PC-9 (cell line): Measurements from ENCODE around the gene URB2. TPM values are rescaled to one million over a fixed set of nuclear protein-coding genes. Genes with fewer than 3 reads are reported as not detected.

Source experiments
- BruUV-seq: library from RNA; stranded (reverse); fragments of 400-500 nt; replicated peaks from 2 replicates; lab custom pipeline; 2021; lab: Mats Ljungman, UMichigan
- CTCF ChIA-PET: fragments of 300-600 bp; sonication (Branson Sonifier 250); formaldehyde crosslinking; loops from one replicate; lab custom pipeline; 2022; ENCODE audit warnings: antibody characterized with exemption; lab: Charles Lee
- POLR2A ChIA-PET: fragments of 300-600 bp; sonication (Branson Sonifier 250); formaldehyde crosslinking; loops from one replicate; lab custom pipeline; 2022; ENCODE audit warnings: antibody characterized with exemption; ENCODE audit not compliant: unreplicated experiment; lab: Charles Lee
- DNase-seq, 2 experiments: peaks; one replicate each; pipeline versions ENCODE4 v3.0.0 to v3.0.0-alpha.2; 2015 to 2022; ENCODE audit warnings: mixed read lengths in 1 of 2
- H2AFZ ChIP-seq: fragments of 200-600 bp; sonication (generic); 2 replicates; pipeline ENCODE4 v1.8.1; 2017; ENCODE audit warnings: antibody characterized with exemption
- H3F3A ChIP-seq: fragments of 200-600 bp; sonication (generic); 2 replicates; pipeline ENCODE4 v1.8.1; 2017; ENCODE audit warnings: antibody characterized with exemption, mild to moderate bottlenecking, low read depth; ENCODE audit not compliant: insufficient read depth
- H3K27ac ChIP-seq: fragments of 200-600 bp; sonication (generic); 2 replicates; pipeline ENCODE4 v1.6.1; 2016; ENCODE audit warnings: mixed run types
- H3K27me3 ChIP-seq: fragments of 200-600 bp; sonication (generic); 2 replicates; pipeline ENCODE4 v1.6.1; 2016; ENCODE audit warnings: low read depth, mixed run types; ENCODE audit not compliant: insufficient read depth
- H3K36me3 ChIP-seq: fragments of 200-600 bp; sonication (generic); 2 replicates; pipeline ENCODE4 v1.6.1; 2016; ENCODE audit warnings: low read depth, mixed run types
- H3K4me1 ChIP-seq: fragments of 200-600 bp; sonication (generic); replicated peaks from 2 replicates; pipeline ENCODE4 v1.6.1; 2016; ENCODE audit warnings: mixed run types; ENCODE audit not compliant: insufficient read depth
- H3K4me2 ChIP-seq: fragments of 200-600 bp; sonication (generic); 2 replicates; pipeline ENCODE4 v1.6.1; 2017; ENCODE audit warnings: mixed run types
- H3K4me3 ChIP-seq: fragments of 200-600 bp; sonication (generic); 2 replicates; pipeline ENCODE4 v1.6.1; 2016; ENCODE audit warnings: mixed run types
- H3K79me2 ChIP-seq: fragments of 200-600 bp; sonication (generic); 2 replicates; pipeline ENCODE4 v1.6.1; 2017; ENCODE audit warnings: low read depth, mixed run types
- H3K9me2 ChIP-seq: fragments of 200-600 bp; sonication (generic); 2 replicates; pipeline ENCODE4 v1.8.1; 2017; ENCODE audit warnings: mild to moderate bottlenecking; ENCODE audit not compliant: insufficient read depth
- H3K9me3 ChIP-seq: fragments of 200-600 bp; sonication (generic); 2 replicates; pipeline ENCODE4 v1.8.1; 2016; ENCODE audit warnings: low read depth; ENCODE audit not compliant: insufficient read depth
- H4K20me1 ChIP-seq: fragments of 200-600 bp; sonication (generic); 2 replicates; pipeline ENCODE4 v1.8.1; 2017; ENCODE audit not compliant: insufficient read depth
- CTCF ChIP-seq: fragments of 200-600 bp; sonication (generic); conservative IDR thresholded peaks from 2 replicates; pipeline ENCODE4 v1.6.1; 2017; ENCODE audit warnings: mixed run types, antibody characterized with exemption, mild to moderate bottlenecking, moderate library complexity
- EZH2 ChIP-seq: fragments of 200-600 bp; sonication (generic); IDR thresholded peaks from 2 replicates; pipeline ENCODE4 v1.8.0; 2017; ENCODE audit warnings: antibody characterized with exemption, low read depth
- intact Hi-C: fragments of 100-400 bp; cut with micrococcal nuclease; formaldehyde crosslinking; loops from one replicate; pipeline ENCODE4 v1.10.0; 2022; ENCODE audit not compliant: unreplicated experiment
- total RNA-seq: library from RNA; stranded (reverse); gene quantifications from 2 replicates; pipeline ENCODE4 v1.2.3, GENCODE V29; 2021

URB2 gene
- total RNA-seq, 1 experiment from 2014 or later = 6.6 TPM

DNA sequence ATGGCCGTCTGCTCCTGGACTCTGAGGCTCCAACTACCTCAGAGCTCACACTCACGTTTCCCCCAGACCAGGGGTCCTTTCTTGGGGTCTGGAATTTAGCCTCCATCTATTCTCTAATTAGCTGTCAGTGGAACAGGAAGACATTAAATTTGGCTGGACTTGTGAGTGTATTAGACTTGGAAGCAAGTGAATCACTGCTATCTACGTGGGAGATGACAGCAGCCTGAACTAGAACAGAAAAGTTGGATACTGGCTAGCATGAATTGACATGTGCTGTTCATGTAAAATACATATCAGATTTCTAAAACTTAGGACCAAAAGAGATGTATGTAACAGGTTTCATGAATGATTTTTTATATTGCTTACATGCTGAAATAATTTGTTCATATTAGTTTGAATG, 28.2 kb upstream of the URB2 start:
- Histone ChIP-seq H3K79me2 (no peaks in the 10 kb centered on the region), H3K9me2 (no peaks in the 10 kb centered on the region; the same call in 1 of the 2 replicates), H3K4me3 (no peak overlapping the region), H2AFZ (no peak overlapping the region), H4K20me1 (peaks cover 6% of the 10 kb centered on the region; the same call in 1 of the 2 replicates), H3K4me2 (no peak overlapping the region), H3K27ac (no peak overlapping the region), H3K27me3 (no peaks in the 10 kb centered on the region), H3K4me1 (no peaks in the 10 kb centered on the region), H3K36me3 (peaks cover 6% of the 10 kb centered on the region), H3K9me3 (no peaks in the 10 kb centered on the region), H3F3A (no peaks in the 10 kb centered on the region)
- BruUV-seq = no TSS peak
- CTCF ChIA-PET = no interaction called here
- TF ChIP-seq EZH2 = no peak
- TF ChIP-seq CTCF = no peak
- intact Hi-C loops = no loop called here
- POLR2A ChIA-PET = no interaction called here
- DNase-seq = no peak

GRCh38 chr1:229599218-229599954, 26.7 kb upstream of the URB2 start:
- peaks cover 3% of the 10 kb centered on the region for H3K36me3 ChIP-seq
- no peaks in the 10 kb centered on the region for H3K79me2 ChIP-seq
- POLR2A ChIA-PET = no interaction called here
- no peaks in the 10 kb centered on the region for H3K9me3 ChIP-seq
- no peak for DNase-seq
- intact Hi-C loops = no loop called here
- no peaks in the 10 kb centered on the region for H3F3A ChIP-seq
- H4K20me1 ChIP-seq = peaks cover 6% of the 10 kb centered on the region; the same call in 1 of the 2 replicates
- CTCF ChIA-PET = interaction anchor here (0.6 kb wide), 1 partner anchor 766 kb away, joined by 3 read pairs; no protein-coding TSS in a partner anchor
- H3K9me2 ChIP-seq = no peaks in the 10 kb centered on the region; the same call in 1 of the 2 replicates
- no peaks in the 10 kb centered on the region for H3K4me1 ChIP-seq
- H3K27ac ChIP-seq = no peak overlapping the region
- TF ChIP-seq EZH2 (no peak), CTCF (no peak)
- no peaks in the 10 kb centered on the region for H3K27me3 ChIP-seq
- no peak overlapping the region for H3K4me2 ChIP-seq
- no peak overlapping the region for H3K4me3 ChIP-seq
- H2AFZ ChIP-seq = no peak overlapping the region
- BruUV-seq = no TSS peak

DNA sequence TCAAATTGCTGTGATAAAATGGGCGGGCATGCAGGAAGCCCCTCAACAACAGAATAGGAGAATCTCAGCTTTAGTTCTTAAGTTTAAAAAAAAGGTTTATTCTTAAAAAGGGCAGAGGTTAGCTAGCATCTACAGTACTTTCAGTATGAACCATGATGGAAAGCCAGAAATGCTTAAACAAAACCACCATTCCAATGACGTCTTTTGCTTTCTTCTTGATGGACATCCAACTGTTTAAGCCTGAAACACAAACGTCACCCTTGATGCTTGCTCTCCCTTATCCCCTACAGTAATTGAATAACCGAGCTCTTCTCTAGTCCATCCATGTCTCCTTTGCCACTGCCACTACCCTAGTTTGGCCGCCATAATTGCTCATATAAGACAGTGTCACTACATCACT, 25.8 kb upstream of the URB2 start:
- no peaks in the 10 kb centered on the region for H3F3A ChIP-seq
- intact Hi-C loops = no loop called here
- BruUV-seq = no TSS peak
- H2AFZ ChIP-seq = no peak overlapping the region
- no peaks in the 10 kb centered on the region for H3K9me3 ChIP-seq
- H3K4me2 ChIP-seq = no peak overlapping the region
- ChIA-PET CTCF (no interaction called here), POLR2A (no interaction called here)
- DNase-seq = no peak
- H3K9me2 ChIP-seq = no peaks in the 10 kb centered on the region; the same call in 1 of the 2 replicates
- H3K4me3 ChIP-seq = no peak overlapping the region
- no peak for TF ChIP-seq CTCF
- no peak for TF ChIP-seq EZH2
- H3K79me2 ChIP-seq = no peaks in the 10 kb centered on the region
- no peak overlapping the region for H3K27ac ChIP-seq
- no peaks in the 10 kb centered on the region; the same call in none of the 2 replicates for H3K36me3 ChIP-seq
- H3K27me3 ChIP-seq = no peaks in the 10 kb centered on the region
- no peaks in the 10 kb centered on the region for H3K4me1 ChIP-seq
- peaks cover 6% of the 10 kb centered on the region; the same call in 1 of the 2 replicates for H4K20me1 ChIP-seq
